ENCODE results near the gene PEX11B.

Gene PEX11B

GRCh38 chr1:145863282-145864018 is 55.1 kb downstream of the PEX11B start:
- DNase-seq = no peak
